Adrenal gland (tissue), 12 donors: ENCODE measurements around the gene APCDD1L. TPM values are rescaled to one million over a fixed set of nuclear protein-coding genes. Genes with fewer than 3 reads are reported as not detected.

Experiments used
- DNase-seq, 7 donors: peaks; one replicate each; pipeline ENCODE4 v3.0.0-alpha.2; 2019 to 2020
- H3K27ac ChIP-seq, 5 donors: fragments of 200-600 bp; sonication (generic) in 4 of 5; 1 replicate in 3 of 5; 2 replicates in 2 of 5; pipeline versions ENCODE4 v1.5.1 to v1.8.0; 2016 to 2020; ENCODE audit warnings: mild to moderate bottlenecking in 1 of 5
- H3K27me3 ChIP-seq: fragments of 200-600 bp; 2 replicates; pipeline ENCODE4 v1.8.0; 2021
- H3K36me3 ChIP-seq, 2 donors: fragments of 200-600 bp; replicated peaks in 1 of 2; 1 replicate in 1 of 2; 2 replicates in 1 of 2; pipeline versions ENCODE4 v1.5.1 to v1.8.0; 2018 to 2022
- H3K4me1 ChIP-seq, 2 donors: fragments of 200-600 bp; replicated peaks in 1 of 2; 1 replicate in 1 of 2; 2 replicates in 1 of 2; pipeline versions ENCODE4 v1.5.1 to v1.8.0; 2018 to 2021
- H3K4me3 ChIP-seq, 4 donors: fragments of 200-600 bp; sonication (generic) in 3 of 4; one replicate each; pipeline ENCODE4 v1.5.1; 2016 to 2018
- H3K9me3 ChIP-seq, 3 donors: fragments of 200-600 bp; sonication (generic) in 1 of 3; replicated peaks in 1 of 3; 1 replicate in 2 of 3; 2 replicates in 1 of 3; pipeline versions ENCODE4 v1.5.1 to v1.8.0; 2016 to 2021
- POLR2A ChIP-seq, 2 donors: fragments of 450-650 bp; IDR thresholded peaks; one replicate each; pipeline ENCODE4 v1.6.1; 2017; ENCODE audit warnings: antibody characterized with exemption in 2 of 2, mild to moderate bottlenecking in 2 of 2, moderate library complexity in 1 of 2
- WGBS, 4 donors: extraction: QIAGEN DNeasy Blood & Tissue Kit in 2 of 4; methylation state at CpG; one replicate each; pipeline versions ENCODE4 v1.1.5 to v1.1.7; 2013 to 2017; 5-methylcytosine and 5-hydroxymethylcytosine counted together
- intact Hi-C, 2 donors: fragments of 100-400 bp; cut with DNase I; formaldehyde crosslinking; loops; one replicate each; pipeline versions ENCODE4 v1.14.1 to v1.15.0; 2022 to 2023
- polyA plus RNA-seq, 3 donors: library from polyadenylated mRNA; stranded (reverse); fragments of 200-250 nt in 2 of 3; fragments of 350-450 nt in 1 of 3; fragmentation: Illumina TruSeq in 1 of 3; extraction: RNeasy Lipid Tissue Mini Kit (QIAGEN cat#74804) in 1 of 3; gene quantifications; one replicate each; pipeline ENCODE4 v1.2.3, GENCODE V29; 2013 to 2014
- total RNA-seq, 9 donors: library from RNA; depleted of rRNA in 4 of 9; stranded (reverse); fragments of >200 nt in 4 of 9; fragments of 120-200 nt in 1 of 9; fragmentation: NEBNext Ultra II Directional in 1 of 9; extraction: Animal tissue kit (Norgen Biotek cat#: 25700) in 1 of 9; gene quantifications; one replicate each; pipeline versions ENCODE4 v1.1.0 to v1.2.4, GENCODE V29; 2013 to 2023
- TF ChIP-seq, protein P1 (sequence below), 6 experiments: fragments of 450-650 bp in 4 of 6; fragments of 200-600 bp in 2 of 6; sonication (generic) in 1 of 6; IDR thresholded peaks; 1 replicate in 5 of 6; 2 replicates in 1 of 6; pipeline versions ENCODE4 v1.5.1 to v1.8.0; 2016 to 2021; ENCODE audit warnings: antibody characterized with exemption in 6 of 6, mild to moderate bottlenecking in 2 of 6, moderate library complexity in 1 of 6
- donor health status: healthy with polysubstance abuse.
- donor health status: Bipolar disorder and iron deficiency.
- donor health status: DM: yes; HTN: yes; CAD: no.
- donor health status: DM: no; HTN: no; CAD: no.
- donor health status: DM: no; HTN: no; CAD: no.
- donor health status: DM: yes; HTN: yes; CAD: no.

APCDD1L gene
- total and polyA plus RNA-seq, 12 donors: 0.06 to 0.96 (median 0.27) TPM; not detected in 4

DNA sequence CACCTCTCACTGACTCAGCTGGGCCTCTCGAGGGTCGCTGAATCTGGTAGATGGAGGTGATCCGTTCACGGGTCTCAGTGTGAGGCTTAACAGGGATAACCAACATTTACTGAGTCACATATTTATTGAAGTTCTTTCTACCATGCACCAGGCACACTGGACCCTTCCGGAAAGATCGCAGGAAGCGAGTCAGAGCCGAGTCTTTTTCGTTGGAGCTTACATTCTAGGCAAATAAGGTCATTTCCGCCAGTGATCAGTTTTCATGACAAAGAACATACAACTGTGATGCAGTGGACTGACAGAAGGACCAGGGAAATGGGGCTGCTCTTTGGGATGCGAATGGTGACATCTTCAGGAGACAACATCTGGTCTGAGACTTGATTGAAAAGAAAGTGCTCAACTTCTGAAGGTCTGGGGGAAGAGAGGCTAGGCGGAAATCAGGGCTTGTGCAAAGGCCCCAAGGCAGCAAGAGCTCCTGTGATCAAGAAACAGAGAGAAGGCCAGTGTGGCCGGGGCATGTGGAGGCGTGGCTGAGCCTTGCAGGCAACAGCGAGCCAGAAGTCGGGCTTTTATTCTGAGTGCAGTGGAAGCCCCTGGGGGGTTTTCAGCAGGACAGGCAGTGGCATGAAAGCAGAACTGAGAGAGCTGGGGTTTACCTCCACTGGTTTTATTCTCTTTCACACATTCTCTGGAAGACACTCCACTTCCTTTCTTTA, 56.7 kb downstream of the APCDD1L start:
- no peak overlapping the region for H3K4me3 ChIP-seq
- no peaks in the 10 kb centered on the region for H3K27me3 ChIP-seq
- DNase-seq: no peak
- no peaks in the 10 kb centered on the region for H3K36me3 ChIP-seq
- WGBS, 4 donors: 89 to 91% (median 91%) methylated on average over 12 to 16 of the region's 16 CpGs
- TF ChIP-seq POLR2A (IDR thresholded peaks at IDR 0.05): no peak
- TF ChIP-seq, protein P1, sequence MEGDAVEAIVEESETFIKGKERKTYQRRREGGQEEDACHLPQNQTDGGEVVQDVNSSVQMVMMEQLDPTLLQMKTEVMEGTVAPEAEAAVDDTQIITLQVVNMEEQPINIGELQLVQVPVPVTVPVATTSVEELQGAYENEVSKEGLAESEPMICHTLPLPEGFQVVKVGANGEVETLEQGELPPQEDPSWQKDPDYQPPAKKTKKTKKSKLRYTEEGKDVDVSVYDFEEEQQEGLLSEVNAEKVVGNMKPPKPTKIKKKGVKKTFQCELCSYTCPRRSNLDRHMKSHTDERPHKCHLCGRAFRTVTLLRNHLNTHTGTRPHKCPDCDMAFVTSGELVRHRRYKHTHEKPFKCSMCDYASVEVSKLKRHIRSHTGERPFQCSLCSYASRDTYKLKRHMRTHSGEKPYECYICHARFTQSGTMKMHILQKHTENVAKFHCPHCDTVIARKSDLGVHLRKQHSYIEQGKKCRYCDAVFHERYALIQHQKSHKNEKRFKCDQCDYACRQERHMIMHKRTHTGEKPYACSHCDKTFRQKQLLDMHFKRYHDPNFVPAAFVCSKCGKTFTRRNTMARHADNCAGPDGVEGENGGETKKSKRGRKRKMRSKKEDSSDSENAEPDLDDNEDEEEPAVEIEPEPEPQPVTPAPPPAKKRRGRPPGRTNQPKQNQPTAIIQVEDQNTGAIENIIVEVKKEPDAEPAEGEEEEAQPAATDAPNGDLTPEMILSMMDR (IDR thresholded peaks at IDR 0.05): no peak
- intact Hi-C loops: no loop called here
- H3K9me3 ChIP-seq: no peaks in the 10 kb centered on the region
- H3K4me1 ChIP-seq: no peaks in the 10 kb centered on the region
- H3K27ac ChIP-seq: peak overlapping the region in 1 of 5 donors; percentile 65

DNA sequence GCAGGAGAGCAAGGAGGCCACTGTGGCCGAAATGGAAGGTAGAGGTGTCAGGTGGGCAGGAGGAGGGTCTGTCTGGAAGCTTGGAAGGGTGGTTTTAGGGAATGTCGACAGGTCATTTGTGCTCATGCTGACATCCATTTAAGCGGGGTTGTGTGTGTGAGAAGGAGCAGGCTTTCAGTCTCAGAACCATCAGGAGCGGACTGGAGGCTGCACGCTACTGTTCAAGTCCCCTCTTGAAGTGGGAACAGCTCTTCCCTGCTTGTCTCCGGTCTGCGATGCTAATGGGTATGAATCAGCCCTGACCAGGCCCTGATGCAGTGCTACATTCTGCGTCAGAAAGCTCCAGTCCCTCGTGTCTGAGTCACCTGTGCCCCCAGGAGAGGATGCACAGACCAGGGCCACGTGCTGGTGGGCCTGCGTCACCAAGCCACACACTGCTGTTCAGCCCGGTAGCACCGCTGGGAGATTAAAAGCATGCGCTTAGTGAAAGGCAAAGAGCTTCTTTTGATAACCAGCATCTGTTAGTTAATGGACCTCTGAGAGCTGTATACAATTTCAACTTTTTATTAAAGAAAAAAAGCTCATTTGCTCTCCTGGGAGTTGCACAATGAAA, 58.0 kb downstream of the APCDD1L start:
- Histone ChIP-seq H3K27me3 (no peaks in the 10 kb centered on the region), H3K9me3 (no peaks in the 10 kb centered on the region), H3K27ac (peak overlapping the region in 1 of 5 donors; percentile 65), H3K4me1 (no peaks in the 10 kb centered on the region), H3K4me3 (no peak overlapping the region), H3K36me3 (no peaks in the 10 kb centered on the region)
- DNase-seq: peak in 2 of 7 donors; percentile 39 to 92
- WGBS, 4 donors: 92 to 95% (median 94%) methylated on average over 8 to 14 of the region's 14 CpGs
- intact Hi-C loops: no loop called here
- TF ChIP-seq, protein P1 (IDR thresholded peaks at IDR 0.05): no peak
- TF ChIP-seq POLR2A (IDR thresholded peaks at IDR 0.05): peak in 1 of 2 donors; percentile 54

DNA sequence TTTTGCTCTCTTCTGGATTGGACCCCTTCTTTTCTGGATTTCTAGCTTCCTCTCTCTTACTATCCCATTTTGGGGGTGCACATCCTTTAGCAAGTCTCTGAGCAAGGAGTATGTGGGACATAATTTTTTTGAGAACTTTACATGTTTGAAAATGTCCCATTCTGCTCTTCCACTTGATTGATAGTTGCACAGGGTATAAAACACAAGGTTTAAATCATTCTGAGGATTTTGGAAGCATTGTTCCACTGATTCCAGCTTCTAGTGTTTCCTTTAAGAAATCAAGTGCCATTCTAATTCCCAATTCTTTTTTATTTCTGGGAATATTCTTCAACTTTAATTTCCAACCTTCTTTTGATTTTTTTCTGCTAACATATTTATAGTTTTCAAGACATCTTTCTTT, 60.7 kb downstream of the APCDD1L start:
- H3K9me3 ChIP-seq: no peaks in the 10 kb centered on the region
- H3K27ac ChIP-seq: no peak overlapping the region
- H3K4me1 ChIP-seq: no peaks in the 10 kb centered on the region
- TF ChIP-seq, protein P1 (IDR thresholded peaks at IDR 0.05): no peak
- no peak for TF ChIP-seq POLR2A (IDR thresholded peaks at IDR 0.05)
- no peak overlapping the region for H3K4me3 ChIP-seq
- DNase-seq: no peak
- intact Hi-C loops: no loop called here
- no peaks in the 10 kb centered on the region for H3K27me3 ChIP-seq
- H3K36me3 ChIP-seq: no peaks in the 10 kb centered on the region

DNA sequence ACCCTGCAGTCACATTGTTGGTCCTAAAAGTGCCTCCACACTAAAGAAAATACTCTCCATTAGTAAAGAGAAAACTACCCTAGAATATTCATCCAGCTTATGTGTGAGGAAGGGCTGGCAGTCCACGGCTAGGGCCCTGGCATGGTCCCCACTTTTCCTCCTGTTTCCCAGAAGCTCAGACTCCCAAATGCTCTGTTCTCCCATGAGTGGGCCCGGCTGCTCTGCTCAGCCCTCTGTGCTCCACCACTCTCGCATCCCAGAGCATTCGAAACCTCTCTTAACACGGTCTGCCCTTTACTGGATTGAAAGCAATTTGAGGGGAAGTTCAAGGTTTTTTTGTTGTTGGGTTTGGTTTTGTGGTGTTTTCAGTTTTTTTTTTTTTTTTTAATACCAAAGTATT, 61.8 kb downstream of the APCDD1L start:
- no peak for DNase-seq
- no peaks in the 10 kb centered on the region for H3K27me3 ChIP-seq
- H3K9me3 ChIP-seq: no peaks in the 10 kb centered on the region
- H3K4me3 ChIP-seq: no peak overlapping the region
- H3K36me3 ChIP-seq: peaks cover 0 to 4% of the 10 kb centered on the region in 2 donors
- H3K27ac ChIP-seq: no peak overlapping the region
- no peaks in the 10 kb centered on the region for H3K4me1 ChIP-seq
- TF ChIP-seq, protein P1 (IDR thresholded peaks at IDR 0.05): no peak
- intact Hi-C loops: no loop called here
- 63 to 76% (median 73%) methylated on average over 5 of the region's 5 CpGs for WGBS, 4 donors
